ENCODE measurements around the gene PWWP2B.
A peak's percentile ranks its signal among the peaks of the same experiment; 100 is the strongest.
"Not testable (repeated sequence)": the region's sequence is repeated elsewhere in the genome, so short reads cannot be mapped to it uniquely, and the experiment has no call there.

Gene PWWP2B

DNA sequence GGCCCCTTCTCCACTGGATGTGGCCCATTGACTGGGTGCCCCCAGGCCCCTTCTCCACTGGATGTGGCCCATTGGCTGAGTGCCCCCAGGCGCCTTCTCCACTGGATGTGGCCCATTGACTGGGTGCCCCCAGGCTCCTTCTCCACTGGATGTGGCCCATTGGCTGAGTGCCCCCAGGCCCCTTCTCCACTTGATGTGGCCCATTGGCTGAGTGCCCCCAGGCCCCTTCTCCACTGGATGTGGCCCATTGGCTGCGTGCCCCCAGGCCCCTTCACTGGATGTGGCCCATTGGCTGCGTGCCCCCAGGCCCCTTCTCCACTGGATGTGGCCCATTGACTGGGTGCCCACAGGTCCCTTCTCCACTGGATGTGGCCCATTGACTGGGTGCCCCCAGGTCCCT, 39.1 kb downstream of the PWWP2B start:
- DNase-seq, result not testable (repeated sequence)

DNA sequence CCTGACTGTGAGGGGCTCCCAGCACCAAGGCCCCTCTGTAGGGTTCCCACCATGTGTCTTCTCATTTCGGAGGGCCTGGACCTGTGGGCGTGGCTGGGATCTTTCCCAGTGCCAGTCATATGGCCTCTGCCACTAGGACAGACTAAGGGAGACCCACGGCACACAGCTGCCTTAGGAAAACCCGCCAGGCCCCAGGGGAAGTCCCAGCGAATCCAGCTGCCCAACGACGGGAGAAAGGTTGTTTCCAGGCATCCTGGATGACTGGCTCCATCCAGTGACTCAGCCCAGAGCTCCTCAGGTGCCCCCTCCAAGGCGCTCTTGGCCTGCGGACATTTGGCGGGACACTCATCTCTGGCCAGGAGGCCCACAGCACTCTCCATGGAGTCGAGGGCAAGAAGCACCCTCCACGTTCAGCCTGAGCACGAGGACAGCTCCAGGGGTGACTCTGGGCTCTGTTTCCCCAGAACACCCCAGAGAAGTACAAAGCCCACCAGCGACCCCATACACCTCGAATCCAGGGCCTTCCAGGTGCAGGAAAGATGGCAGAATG, 39.9 kb downstream of the PWWP2B start:
- DNase-seq, result no peak

DNA sequence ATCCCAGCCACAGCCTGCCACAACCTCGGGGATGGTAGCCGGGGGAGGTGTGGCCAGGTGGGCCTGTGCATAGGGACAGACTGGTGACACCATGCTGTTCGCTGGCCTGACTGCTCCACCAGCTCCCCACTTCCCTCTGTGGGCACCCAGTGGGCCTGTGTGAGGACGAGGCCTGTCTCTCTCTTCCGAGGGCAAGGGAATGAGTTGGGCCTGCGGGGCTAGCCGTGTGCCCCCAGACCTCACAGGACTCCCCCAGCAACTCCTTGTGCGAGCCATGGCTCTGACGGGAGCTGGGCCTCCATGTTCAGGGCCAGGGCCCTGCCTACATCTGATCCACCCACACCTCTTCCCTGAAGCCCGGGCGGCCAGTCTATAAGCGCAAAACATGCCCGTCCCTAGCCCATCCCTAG, 40.5 kb downstream of the PWWP2B start:
- no peak for DNase-seq

DNA sequence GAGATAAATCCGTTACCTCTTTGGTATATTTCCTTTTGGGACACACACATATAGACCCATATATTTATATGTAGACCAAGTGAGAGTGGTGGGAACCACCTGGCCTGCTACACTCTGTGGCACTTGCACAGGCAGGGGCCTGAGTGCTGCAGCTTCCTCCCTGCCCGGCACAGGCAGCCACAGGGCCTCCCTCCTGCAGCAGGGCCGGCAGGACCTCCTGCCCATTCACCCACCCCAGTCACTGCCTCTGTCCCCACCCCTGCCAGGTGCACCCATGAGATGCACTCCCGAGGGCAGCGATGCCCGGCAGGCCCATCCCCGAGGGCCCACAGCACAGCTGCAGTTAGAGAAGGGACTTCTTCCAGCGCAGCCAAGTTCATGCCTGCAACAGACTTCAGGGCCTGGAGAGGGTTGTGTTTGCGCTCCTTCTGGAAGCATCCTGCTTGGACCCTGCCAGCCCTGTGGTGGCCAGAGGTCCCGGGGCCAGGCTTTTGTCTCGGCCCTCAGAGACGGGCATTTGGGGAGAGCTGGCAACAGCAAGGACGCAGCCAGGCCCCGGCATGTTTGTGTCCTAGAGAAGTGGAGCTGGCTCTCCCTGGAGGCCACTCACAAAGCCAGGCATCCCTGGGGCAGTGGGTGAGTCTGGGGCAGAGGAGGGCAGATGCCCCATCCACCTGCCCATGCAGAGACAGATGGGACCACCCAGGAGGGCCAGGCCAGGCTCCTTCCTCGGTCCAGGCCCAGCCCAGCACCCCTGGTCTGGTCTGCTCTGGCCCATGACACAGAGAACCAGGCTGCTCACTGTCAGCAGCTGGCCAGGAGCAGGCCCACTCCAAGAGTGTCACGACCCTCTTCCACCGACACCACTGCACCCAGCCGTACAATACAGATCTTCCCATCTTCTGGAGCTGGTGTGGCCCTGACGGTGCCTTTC, 41.4 kb downstream of the PWWP2B start:
- DNase-seq, result no peak

DNA sequence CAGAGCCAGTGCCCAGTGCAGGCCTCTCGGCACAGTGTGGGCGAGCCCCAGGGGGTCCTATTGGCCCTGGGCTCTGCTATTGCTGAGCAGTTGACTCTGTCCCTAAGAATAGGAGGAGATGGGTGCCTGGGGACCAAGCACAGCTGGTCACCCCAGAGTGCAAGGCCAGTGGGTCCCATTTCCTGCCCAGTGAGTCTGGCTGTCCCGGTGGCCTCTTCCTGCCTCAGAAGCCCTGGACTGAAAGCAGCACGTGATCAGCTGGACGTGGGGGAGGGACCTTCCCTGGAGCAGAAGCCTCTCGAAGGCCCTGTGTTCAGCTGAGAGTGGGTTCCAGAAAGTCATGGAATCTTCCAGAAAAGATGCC, 42.0 kb downstream of the PWWP2B start:
- DNase-seq, result no peak

DNA sequence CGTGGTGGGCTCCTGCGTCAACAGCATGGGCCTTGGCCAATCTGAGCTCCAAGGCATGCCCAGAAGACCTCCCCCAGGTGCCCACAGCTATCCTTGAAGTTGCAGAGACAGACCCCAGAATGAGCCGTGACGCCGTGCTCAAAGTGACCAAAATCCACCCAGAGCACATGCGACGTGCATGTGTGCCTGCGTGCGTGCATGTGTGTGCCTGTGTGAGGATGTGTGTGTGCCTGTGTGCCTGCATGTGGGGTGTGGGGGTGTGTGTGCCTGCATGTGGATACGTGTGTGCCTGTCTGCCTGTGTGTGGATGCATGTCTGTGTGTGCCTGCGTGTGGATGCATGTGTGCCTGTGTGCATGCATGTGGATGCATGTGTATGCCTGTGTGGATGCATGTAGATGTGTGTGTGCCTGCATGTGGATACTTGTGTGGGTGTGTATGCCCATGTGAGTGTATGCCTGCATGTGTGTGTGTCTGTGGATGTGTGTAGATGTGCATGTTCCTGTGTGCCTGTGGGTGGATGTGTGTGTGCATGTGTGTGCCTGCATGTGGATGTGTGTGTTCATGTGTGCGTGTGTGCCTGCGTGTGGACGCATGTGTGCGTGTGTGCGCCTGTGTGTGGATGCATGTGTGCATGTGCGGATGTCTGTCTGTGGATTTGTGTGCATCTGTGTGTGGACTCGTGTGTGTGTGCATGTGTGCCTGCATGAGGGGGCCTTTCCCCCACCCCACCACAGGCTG, 42.6 kb downstream of the PWWP2B start:
- DNase-seq, result no peak

DNA sequence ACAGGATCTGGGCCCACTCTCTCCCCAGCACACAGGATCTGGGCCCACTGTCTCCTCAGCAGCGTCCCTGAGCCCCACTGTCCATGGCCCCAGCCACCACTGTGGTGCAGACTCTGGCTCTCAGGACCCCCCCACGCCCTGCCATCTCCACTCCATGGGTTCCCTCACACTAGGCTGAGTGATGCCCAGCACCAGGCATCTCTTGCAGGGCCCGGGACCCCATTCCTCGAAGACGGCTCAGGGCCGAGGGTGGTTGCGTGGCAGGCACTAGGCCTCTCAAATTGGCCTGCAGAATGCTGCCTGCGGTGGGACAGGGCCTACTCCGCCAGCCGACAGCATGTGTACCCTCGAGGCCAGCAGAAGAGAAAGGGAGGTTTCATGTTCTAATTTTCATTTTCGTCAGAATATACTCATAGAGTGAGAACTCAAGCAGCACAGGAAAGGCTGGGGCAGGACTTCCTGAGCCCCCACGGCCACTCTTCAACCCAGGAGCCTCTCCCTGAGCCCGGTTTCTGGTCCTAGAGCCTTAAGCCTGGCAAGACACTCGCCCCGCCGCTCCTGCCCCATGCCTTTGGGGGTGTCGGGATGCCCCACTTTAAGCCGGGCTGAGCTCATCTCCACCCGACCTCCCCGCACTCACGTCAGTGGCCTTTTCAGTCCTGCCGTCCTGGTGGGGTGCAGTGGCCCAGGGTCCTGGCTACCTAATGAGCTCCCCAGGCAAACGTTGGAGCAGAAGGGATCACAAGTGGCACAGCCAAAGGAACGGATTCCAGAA, 44.0 kb downstream of the PWWP2B start:
- no peak for DNase-seq

DNA sequence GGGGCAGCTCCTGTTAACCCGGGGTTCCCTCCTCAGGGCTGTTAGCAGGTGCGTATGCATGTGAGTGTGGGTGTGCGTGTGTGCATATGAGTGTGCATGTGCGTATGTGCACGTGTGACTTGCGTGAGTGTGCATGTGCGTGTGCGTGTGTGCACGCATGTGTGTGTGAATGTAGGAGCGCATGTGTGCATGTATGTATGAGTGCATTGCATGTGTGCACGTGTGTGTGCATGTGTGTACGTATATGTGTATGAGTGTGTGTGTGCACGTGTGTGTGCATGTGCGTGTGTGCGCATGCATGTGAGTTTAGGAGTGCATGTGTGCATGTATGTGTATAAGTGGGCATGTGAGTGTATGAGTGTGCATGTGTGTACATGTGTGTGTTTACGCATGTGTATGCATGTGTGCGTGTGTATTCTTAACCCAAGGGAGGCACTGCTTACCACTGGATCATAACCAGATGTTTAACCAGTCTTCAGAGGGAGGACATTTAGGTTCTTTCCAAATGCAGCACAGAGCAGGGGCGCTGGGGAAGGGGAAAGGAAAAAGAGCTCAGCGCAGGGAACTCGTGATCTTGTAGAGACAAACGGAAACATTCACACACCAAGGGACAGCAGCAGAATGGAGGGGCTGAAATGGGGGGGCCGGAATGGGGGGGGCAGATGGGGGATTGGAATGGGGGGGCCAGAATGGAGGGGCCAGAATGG, 45.0 kb downstream of the PWWP2B start:
- no peak for DNase-seq

DNA sequence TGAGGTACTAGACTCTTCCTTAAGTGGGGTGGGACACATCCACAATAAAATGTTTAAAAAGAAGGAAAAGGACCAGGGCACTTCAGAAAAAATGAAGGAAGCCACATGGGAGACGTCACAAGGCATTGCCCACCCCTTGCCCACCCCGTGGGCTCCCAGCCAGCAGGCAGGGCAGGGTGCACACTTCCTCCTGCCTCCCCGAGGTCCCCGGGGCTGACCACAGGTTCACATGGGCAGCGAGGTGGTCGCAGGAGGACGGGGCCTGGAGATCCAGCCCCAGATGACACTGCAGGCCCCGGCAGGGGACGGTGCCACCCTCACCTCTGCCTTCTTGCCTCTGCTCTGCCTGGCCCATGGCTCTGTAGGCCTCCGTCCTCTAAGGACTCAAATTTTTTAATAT, 45.6 kb downstream of the PWWP2B start:
- no peak for DNase-seq

DNA sequence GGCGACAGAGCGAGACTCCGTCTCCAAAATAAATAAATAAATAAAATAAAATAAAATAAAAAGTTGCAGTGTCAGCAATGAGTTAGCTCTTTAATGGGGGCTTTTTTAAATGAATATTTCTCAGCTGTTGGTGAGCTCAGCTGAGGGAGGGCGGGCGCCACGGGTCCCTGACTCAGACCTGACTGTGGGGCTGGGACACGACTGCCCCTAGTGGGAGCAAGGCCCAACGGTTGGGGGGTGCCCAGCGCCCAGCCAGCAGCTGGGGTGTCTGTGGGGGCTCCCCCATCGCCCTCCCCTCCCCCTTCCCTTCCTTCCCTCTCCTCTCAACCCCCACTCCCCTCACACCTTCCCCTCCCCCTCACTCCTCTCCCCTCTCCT, 46.6 kb downstream of the PWWP2B start:
- no peak for DNase-seq

DNA sequence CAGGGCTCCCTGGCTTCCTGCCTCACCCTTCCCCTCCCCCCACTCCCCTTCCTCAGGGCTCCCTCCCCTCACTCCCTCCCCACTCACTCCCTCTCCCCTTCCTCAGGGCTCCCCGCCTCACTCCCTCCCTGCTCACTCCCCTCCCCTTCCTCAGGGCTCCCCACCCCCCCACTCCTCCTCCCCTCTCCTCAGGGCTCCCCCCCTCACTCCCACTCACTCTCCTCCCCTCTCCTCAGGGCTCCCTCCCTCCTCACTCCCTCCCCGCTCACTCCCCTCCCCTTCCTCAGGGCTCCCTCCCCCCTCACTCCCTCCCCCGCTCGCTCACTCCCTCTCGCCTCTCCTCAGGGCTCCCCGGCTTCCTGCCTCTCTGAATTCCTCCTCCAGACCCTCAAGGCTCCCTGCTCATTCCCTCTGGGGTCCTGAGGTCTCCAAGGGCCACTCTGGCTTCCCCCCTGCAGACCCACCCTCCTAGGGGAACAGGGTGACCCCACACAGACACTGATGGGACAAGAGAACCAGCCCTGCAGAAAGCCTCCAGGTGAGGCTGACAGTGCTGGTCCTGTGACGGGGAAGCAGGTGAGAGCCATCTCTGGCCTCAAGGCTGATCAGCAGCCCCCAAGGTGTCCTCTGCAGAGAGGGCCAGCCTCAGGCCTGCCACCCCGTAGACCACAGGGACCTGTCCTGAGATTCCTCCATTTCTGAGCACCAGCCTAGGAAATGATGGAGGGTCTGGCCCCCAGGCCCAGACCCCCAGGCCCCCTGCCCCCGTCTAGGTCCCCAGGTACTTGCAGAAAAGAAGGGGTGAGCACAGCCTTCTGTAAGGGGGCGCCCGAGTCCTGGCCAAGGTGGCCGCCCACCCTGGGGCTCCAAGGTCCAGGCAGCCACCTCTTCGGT, 47.2 kb downstream of the PWWP2B start:
- DNase-seq, result no peak

DNA sequence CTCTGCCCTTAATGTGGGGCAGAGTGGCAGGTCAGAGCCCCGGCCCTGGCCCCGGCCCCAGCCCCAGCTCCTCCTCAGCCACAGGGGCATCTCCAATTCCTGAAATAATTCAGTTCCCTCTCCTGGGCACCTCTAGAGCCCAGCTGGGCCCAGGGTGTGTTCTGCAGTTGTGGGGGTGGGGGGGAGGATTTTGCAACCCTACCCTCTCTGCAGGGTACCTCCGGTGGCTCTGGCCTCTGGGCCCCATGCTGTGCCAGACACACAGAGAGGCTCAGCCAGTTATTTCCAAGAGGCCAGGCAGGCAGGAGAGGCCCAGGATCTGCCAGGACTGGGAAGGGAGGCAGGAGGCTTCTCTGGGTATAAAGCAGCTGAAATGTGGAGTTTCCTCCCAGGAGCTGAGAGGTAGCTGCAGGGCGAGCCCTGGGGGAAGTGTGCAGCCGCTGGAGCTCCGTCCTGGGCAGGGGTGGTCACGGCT, 47.9 kb downstream of the PWWP2B start:
- no peak for DNase-seq

DNA sequence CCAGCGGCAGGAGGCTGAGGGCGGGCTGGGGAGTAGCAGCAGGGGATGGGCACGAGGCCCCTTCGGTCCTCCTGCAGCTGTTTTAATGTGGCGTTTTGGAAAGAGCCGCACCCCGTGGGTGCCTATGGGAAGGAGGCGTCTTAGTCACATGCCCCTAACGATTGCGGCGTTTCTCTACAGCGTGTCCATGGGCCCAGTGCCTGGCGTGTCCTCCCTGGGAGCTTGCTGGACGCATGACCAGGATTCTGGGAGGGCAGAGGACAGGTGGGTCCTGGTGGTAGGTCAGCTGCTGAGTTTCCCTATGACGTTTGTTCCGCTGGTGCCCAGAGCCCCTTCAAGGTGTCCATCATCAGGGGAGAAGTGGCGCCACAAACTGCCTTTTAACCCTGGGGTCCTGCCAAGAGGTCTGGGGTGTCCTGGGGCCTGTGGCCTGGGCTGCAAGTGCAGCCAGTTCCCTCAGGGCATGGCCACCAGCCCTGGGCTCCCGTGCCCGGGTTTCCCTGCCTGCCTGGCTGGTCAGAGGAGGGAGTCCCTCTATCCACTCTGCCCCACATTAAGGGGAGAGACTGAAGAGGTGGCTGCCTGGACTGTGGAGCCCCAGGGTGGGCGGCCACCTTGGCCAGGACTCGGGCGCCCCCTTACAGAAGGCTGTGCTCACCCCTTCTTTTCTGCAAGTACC, 48.7 kb downstream of the PWWP2B start:
- DNase-seq, result no peak

DNA sequence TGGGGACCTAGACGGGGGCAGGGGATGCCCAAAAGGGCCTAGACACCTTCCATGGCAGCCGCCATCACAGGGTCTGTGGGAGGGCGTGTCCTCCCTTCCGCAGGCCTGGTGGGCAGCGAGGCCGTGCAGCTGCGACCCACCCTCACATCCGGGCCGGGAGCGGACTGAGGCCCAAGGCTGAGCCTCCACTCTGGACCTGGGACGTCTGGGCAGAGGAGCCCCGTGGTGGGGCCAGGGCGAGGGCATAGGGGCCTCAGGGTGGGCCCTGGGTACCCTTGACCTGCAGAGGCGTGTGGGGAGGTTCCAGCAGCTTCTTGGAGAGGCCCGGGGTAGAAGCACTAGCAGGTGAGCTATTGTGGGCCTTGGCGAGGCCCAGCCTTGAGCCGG, 49.2 kb downstream of the PWWP2B start:
- DNase-seq, result no peak

DNA sequence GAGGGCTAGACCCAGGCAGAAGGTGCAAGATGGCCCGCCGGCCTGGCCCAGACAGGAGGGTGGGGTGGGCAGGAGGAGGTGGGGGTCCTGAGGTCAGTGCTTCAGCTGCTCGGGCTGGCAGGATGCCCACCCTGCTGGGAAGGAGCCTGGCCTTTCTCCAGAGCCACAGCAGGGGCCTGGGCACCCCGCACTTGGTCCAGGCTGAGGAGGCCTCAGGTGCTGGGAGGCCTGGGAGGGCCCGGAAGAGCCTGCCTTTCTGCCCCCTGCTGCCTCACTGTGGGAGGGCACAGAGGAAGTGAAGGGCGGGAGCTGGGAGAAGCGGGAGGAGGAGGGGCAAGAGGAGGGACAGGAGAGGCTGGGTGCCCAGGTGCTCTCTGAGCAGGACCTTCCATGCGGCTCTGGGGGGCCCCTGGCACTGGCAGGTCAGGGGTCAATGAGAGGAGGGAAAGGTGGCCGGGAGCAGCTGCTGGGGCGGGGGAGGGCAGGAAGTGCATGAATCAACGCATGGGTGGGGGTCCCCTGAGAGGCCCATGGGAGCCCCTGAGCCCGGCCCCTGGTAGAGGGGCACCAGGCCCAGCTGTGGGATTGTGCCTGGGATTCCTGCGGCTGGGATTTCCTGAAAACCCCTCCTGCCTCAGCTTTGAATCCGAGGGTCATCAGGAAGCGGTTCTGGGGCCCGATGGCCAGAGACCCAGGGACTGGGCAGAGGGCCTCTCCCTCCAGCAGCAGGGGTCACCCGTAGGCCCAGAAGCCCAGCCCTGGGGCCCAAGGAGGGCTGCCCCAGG, 49.9 kb downstream of the PWWP2B start:
- no peak for DNase-seq

DNA sequence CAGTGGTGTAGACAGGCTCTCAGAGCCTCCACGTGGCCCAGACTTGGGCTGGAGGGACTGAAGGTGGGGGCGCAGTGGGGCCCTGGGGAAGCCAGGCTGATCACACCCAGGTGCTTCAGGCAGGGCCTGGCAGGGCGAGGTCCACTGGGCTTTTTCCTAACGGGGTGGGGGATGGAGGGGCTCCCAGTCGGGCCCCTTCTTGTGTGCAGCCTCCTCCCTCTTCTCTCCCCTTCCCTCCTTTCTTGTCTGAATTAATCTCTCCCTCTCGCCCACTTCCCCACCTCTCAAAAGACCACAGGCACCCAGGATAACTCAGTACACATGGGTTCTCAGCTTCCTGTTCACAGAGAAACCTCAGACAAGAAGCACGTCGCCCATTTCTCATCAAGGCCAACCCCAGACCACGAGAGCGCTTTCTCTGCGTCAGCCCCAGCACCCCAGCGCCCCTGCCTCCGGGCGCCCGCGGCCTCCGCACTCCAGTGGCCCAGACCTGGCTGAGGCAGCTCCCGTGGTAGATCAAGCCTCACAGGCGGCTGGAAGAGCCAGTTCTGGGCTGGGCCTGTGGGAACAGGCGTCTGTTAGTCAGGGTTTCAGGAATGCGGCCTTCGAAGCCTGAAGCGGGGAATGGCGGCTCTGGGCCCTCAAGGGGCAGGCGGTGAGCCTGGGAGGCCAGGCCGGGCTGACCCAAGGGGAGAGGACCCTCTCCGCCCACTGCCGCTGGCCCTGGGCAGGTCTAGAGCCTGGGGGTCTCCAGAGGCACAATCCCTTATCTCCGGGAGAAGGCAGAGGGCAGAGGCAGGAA, 50.6 kb downstream of the PWWP2B start:
- DNase-seq, result peak; percentile 50

DNA sequence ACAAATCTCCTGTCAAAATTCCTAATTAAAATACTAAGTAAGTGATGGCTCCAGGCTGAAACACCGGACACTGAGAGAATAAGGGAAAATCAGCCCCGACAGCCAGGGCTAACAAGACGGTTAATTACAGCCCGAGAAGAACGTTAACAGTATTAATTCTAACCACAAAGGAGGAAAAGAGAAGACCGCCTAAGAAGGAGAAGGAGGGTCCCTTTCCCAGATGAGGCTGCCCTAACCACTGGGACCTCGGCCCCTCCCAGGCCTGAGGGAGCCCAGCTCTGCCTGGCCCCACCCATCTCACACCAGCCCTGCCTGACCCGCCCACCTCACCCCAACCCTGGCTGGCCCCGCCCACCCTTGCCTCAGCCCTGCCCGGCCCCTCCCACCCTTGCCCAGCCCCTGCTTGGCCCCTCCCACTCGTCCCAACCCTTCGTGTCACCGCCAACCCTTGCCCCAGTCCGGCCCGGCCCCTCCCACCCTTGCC, 51.3 kb downstream of the PWWP2B start:
- DNase-seq, result peak; percentile 75

DNA sequence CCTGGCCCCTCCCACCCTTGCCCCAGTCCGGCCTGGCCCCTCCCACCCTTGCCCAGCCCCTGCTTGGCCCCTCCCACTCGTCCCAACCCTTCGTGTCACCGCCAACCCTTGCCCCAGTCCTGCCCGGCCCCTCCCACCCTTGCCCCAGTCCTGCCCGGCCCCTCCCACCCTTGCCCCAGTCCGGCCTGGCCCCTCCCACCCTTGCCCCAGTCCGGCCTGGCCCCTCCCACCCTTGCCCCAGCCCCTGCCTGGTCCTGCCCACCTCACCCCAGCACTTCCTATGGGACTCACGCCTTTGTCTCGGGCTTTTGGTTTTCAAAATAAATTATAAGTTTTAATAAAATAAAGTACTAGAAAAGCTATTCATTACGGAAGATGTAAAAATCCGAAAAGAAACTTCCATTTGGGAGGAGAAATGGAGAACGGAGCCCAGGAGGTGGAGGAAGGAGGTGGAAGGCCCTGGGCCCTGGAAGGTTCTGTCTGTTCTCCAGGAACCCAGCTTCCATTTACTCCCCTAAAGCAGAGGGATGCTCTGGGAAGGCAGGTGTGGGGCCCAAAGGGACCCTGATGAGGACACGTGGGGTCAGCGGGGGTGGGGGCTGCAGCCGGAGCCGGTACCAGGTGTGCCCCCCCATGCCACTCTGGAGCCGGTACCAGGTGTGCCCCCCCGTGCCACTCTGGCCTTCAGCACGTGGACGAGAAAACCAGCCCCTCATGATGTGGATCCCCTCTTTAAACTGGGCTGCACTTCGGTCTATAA, 52.2 kb downstream of the PWWP2B start:
- DNase-seq, result no peak

All from T1000 (cell line).